ENCODE data around the gene DENND1A.
"Not testable (repeated sequence)": the region's sequence is repeated elsewhere in the genome, so short reads cannot be mapped to it uniquely, and the experiment has no call there.

Gene DENND1A

DNA sequence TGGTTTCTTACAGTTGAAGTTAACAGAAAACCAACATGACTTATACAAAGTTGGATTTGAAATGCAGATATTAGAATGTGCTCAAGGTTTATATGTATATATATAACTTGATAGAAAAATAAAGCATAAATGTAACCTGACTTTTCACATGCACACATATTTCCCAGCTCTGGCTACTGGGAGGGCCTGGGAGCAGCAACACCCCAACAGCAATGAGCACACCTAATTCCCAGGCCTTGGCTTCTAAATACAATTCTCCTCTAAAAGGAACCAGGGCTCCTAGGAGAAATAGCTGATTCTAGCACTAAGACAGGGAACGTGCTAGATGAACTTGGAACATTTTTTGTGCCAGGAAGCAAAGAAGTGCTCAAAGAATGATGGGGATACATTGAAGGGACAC, 42.1 kb downstream of the DENND1A start:
- Histone ChIP-seq H3K9me3 (ENCODE audit: control insufficient read depth, insufficient read depth, low read length) (no peaks in the 10 kb centered on the region), H3K4me3 (ENCODE audit: low read length) (no peak overlapping the region), H3K4me1 (ENCODE audit: control insufficient read depth, insufficient read depth, low read length) (no peaks in the 10 kb centered on the region; the same call in 1 of the 2 replicates), H3K27ac (ENCODE audit: low read length) (no peak overlapping the region), H3K36me3 (ENCODE audit: control insufficient read depth, insufficient read depth, low read length) (no peaks in the 10 kb centered on the region), H3K27me3 (ENCODE audit: control insufficient read depth, insufficient read depth, low read length) (no peaks in the 10 kb centered on the region)
- no CpG with 5 or more reads among the region's 1 CpG for WGBS (ENCODE audit: insufficient coverage, insufficient read length)
- DNase-seq (ENCODE audit: low read depth, low spot score): no peak

DNA sequence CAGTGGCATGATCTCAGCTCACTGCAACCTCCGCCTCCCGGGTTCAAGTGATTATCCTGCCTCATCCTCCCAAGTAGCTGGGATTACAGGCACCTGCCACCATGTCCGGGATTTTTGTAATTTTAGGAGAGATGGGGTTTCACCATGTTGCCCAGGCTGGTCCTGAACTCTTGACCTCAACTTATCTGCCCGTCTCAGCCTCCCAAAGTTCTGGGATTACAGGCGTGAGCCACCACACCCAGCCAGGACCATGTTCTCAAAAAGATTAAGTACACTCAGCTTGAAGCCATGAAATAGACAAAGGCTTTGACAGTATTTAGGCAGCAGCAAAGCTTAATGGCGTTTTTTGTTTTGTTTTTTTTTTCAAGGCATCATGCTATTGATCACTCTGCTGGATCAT, 44.1 kb downstream of the DENND1A start:
- not testable (repeated sequence) for H3K4me1 ChIP-seq (ENCODE audit: control insufficient read depth, insufficient read depth, low read length); H3K4me3 ChIP-seq (ENCODE audit: low read length); DNase-seq (ENCODE audit: low read depth, low spot score); H3K27me3 ChIP-seq (ENCODE audit: control insufficient read depth, insufficient read depth, low read length); H3K36me3 ChIP-seq (ENCODE audit: control insufficient read depth, insufficient read depth, low read length); H3K9me3 ChIP-seq (ENCODE audit: control insufficient read depth, insufficient read depth, low read length); H3K27ac ChIP-seq (ENCODE audit: low read length)
- WGBS (ENCODE audit: insufficient coverage, insufficient read length): no CpG with 5 or more reads among the region's 6 CpGs

DNA sequence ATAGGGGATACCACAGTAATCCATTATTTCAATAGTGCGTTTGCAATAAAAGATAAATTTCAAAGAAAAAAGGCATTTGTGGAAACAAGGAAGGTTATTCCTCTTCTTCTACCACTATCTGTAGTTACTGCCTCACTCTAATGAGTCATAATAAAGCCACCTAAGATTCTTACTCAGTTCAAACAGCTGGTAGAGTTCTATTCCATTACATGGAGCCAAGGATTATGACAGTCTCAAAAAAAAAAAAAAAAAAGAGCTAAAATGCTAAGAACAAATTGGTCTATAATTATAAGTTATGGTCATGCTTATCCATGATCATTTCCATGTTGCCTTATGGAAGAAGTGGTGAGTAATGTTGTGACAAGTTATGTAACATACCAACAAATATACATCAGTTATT, 46.3 kb downstream of the DENND1A start:
- no peak for DNase-seq (ENCODE audit: low read depth, low spot score)
- no peaks in the 10 kb centered on the region for H3K27me3 ChIP-seq (ENCODE audit: control insufficient read depth, insufficient read depth, low read length)
- no CpG with 5 or more reads among the region's 1 CpG for WGBS (ENCODE audit: insufficient coverage, insufficient read length)

DNA sequence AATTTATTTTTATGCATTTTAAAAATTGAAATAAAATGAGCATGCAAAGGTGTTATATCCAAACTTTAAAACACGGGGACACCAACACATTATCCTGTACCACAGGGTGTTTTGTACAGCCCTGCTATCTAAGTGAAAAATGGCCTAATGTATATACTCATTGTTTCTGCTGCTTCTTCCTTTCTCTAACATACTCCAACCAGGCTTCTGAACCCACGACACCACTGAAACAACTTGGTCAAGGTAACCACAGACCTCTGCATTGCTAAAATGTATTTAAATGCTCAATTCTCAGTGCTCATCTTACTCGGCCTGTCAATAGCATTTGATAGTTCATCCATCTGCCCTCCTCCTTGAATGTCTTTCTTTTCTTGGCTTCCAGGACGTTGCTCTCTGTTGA, 48.3 kb downstream of the DENND1A start:
- Histone ChIP-seq H3K4me1 (ENCODE audit: control insufficient read depth, insufficient read depth, low read length) (no peaks in the 10 kb centered on the region), H3K36me3 (ENCODE audit: control insufficient read depth, insufficient read depth, low read length) (no peaks in the 10 kb centered on the region), H3K27me3 (ENCODE audit: control insufficient read depth, insufficient read depth, low read length) (no peaks in the 10 kb centered on the region), H3K9me3 (ENCODE audit: control insufficient read depth, insufficient read depth, low read length) (no peaks in the 10 kb centered on the region), H3K27ac (ENCODE audit: low read length) (no peak overlapping the region), H3K4me3 (ENCODE audit: low read length) (no peak overlapping the region)
- no peak for DNase-seq (ENCODE audit: low read depth, low spot score)
- WGBS (ENCODE audit: insufficient coverage, insufficient read length): no CpG with 5 or more reads among the region's 4 CpGs

More for the DNA sequence above, 46.3 kb downstream of the DENND1A start:
- Histone ChIP-seq H3K9me3 (ENCODE audit: control insufficient read depth, insufficient read depth, low read length) (no peaks in the 10 kb centered on the region), H3K36me3 (ENCODE audit: control insufficient read depth, insufficient read depth, low read length) (no peaks in the 10 kb centered on the region), H3K4me1 (ENCODE audit: control insufficient read depth, insufficient read depth, low read length) (no peaks in the 10 kb centered on the region), H3K4me3 (ENCODE audit: low read length) (no peak overlapping the region), H3K27ac (ENCODE audit: low read length) (no peak overlapping the region)

DNA sequence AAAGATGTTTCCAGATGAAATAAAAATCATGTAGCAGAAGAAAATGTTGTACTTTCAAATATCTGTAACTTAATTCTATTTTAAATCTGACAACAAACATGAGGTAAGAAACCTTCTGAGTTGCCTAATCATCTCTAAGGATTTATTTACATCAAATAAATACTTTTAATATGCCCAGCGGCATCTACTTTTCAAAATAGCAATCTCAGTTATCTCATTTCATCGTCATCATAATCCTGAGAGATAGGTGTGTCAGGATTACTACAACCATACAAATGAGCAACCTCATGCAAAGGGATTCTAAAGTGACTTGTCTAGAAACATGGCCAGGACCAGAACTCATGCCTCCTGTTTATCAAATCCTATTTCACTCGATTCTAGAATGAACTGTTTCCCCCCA, 49.5 kb downstream of the DENND1A start:
- H3K36me3 ChIP-seq (ENCODE audit: control insufficient read depth, insufficient read depth, low read length): no peaks in the 10 kb centered on the region
- H3K27ac ChIP-seq (ENCODE audit: low read length): no peak overlapping the region
- DNase-seq (ENCODE audit: low read depth, low spot score): no peak
- H3K9me3 ChIP-seq (ENCODE audit: control insufficient read depth, insufficient read depth, low read length): no peaks in the 10 kb centered on the region
- no peaks in the 10 kb centered on the region for H3K27me3 ChIP-seq (ENCODE audit: control insufficient read depth, insufficient read depth, low read length)
- 100% methylated on average over 1 of the region's 3 CpGs for WGBS (ENCODE audit: insufficient coverage, insufficient read length)
- H3K4me1 ChIP-seq (ENCODE audit: control insufficient read depth, insufficient read depth, low read length): no peaks in the 10 kb centered on the region
- H3K4me3 ChIP-seq (ENCODE audit: low read length): no peak overlapping the region

DNA sequence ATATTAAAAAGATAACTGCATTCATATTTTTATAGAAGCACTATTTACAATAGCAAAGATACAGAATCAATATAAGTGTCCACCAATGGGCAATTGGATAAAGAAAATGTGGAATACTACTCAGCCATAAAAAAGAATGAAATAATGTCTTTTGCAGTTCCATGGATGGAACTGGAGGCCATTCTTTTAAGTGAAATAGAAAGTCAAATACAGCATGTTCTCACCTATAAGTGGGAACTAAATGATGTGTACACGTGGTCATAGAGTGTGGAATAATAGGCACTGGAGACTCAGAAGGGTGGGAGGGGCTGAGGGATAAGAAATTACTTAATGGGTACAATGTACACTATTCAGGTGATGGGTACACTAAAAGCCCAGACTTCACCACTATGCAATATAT, 53.2 kb downstream of the DENND1A start:
- Histone ChIP-seq H3K27me3 (ENCODE audit: control insufficient read depth, insufficient read depth, low read length) (no peaks in the 10 kb centered on the region), H3K4me3 (ENCODE audit: low read length) (no peak overlapping the region), H3K4me1 (ENCODE audit: control insufficient read depth, insufficient read depth, low read length) (no peaks in the 10 kb centered on the region), H3K27ac (ENCODE audit: low read length) (no peak overlapping the region), H3K9me3 (ENCODE audit: control insufficient read depth, insufficient read depth, low read length) (no peaks in the 10 kb centered on the region), H3K36me3 (ENCODE audit: control insufficient read depth, insufficient read depth, low read length) (no peaks in the 10 kb centered on the region)
- DNase-seq (ENCODE audit: low read depth, low spot score): no peak
- no CpG with 5 or more reads among the region's 1 CpG for WGBS (ENCODE audit: insufficient coverage, insufficient read length)

DNA sequence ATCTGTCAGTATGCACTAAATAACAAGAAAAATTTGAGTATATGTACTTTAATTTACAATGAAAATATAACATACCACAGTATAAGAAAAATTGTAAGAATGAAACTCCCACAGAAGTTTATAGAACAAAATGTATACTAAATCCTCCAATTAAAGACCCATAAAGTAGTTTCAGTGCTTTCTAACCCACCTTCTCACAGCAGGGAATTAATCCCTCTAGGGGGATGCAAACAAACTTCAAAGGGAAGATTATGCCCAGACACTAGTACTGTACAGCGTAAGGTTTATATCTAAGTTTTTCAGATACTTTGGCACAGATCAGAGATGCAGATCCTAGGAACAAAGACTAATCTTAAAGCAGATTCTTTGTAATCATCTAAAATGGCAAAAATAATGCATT, 57.2 kb downstream of the DENND1A start:
- H3K27ac ChIP-seq (ENCODE audit: low read length): no peak overlapping the region
- no peaks in the 10 kb centered on the region for H3K27me3 ChIP-seq (ENCODE audit: control insufficient read depth, insufficient read depth, low read length)
- no peak for DNase-seq (ENCODE audit: low read depth, low spot score)
- H3K4me3 ChIP-seq (ENCODE audit: low read length): no peak overlapping the region
- no peaks in the 10 kb centered on the region for H3K36me3 ChIP-seq (ENCODE audit: control insufficient read depth, insufficient read depth, low read length)
- no CpG with 5 or more reads among the region's 1 CpG for WGBS (ENCODE audit: insufficient coverage, insufficient read length)
- no peaks in the 10 kb centered on the region for H3K4me1 ChIP-seq (ENCODE audit: control insufficient read depth, insufficient read depth, low read length)
- H3K9me3 ChIP-seq (ENCODE audit: control insufficient read depth, insufficient read depth, low read length): no peaks in the 10 kb centered on the region

DNA sequence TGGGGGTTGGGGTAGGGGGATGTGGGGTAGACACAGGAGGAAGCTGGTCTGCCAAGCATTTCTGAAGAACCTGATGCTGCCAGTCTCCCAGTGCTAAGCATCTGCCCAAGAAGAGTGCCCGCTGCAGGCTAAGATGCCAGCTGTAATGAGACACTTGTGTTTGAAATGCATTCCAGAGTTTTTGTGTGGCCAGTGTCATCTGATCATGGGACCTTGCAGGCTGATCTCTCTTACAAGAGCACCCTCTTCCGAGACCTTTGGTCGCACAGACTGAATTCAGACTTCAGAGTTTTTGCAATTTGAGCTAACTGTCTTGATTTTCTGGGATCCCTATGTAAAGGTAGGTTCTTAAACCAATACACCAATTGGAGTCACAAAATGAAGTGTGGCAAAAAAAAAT, 58.1 kb downstream of the DENND1A start:
- Histone ChIP-seq H3K36me3 (ENCODE audit: control insufficient read depth, insufficient read depth, low read length) (no peaks in the 10 kb centered on the region), H3K4me1 (ENCODE audit: control insufficient read depth, insufficient read depth, low read length) (no peaks in the 10 kb centered on the region), H3K27me3 (ENCODE audit: control insufficient read depth, insufficient read depth, low read length) (no peaks in the 10 kb centered on the region), H3K9me3 (ENCODE audit: control insufficient read depth, insufficient read depth, low read length) (no peaks in the 10 kb centered on the region), H3K27ac (ENCODE audit: low read length) (no peak overlapping the region), H3K4me3 (ENCODE audit: low read length) (no peak overlapping the region)
- no CpG with 5 or more reads among the region's 3 CpGs for WGBS (ENCODE audit: insufficient coverage, insufficient read length)
- DNase-seq (ENCODE audit: low read depth, low spot score): no peak

DNA sequence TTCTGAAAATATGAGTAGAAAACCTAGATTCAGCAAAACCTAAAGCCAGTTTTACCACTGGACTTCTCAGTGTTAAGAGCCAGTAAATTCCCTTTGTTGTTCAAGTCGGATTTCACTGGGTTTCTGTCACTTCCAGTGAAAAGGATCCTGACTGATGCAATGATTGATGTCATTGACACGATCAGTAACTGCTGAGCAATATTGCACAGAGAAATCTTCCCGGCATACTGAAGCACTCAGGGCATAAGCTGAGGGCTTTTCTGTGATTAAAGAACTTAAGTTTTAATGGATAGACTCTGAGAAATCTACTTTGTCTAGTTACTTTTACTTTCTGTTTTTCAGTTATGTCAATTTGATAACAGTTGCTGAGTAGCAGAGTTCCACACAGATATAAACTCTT, 61.9 kb downstream of the DENND1A start:
- no peak for DNase-seq (ENCODE audit: low read depth, low spot score)
- H3K4me3 ChIP-seq (ENCODE audit: low read length): no peak overlapping the region
- WGBS (ENCODE audit: insufficient coverage, insufficient read length): no CpG with 5 or more reads among the region's 3 CpGs
- peaks cover 5% of the 10 kb centered on the region; the same call in 1 of the 2 replicates for H3K4me1 ChIP-seq (ENCODE audit: control insufficient read depth, insufficient read depth, low read length)
- no peaks in the 10 kb centered on the region for H3K9me3 ChIP-seq (ENCODE audit: control insufficient read depth, insufficient read depth, low read length)
- no peaks in the 10 kb centered on the region; the same call in 1 of the 2 replicates for H3K27me3 ChIP-seq (ENCODE audit: control insufficient read depth, insufficient read depth, low read length)
- no peak overlapping the region for H3K27ac ChIP-seq (ENCODE audit: low read length)
- H3K36me3 ChIP-seq (ENCODE audit: control insufficient read depth, insufficient read depth, low read length): no peaks in the 10 kb centered on the region

DNA sequence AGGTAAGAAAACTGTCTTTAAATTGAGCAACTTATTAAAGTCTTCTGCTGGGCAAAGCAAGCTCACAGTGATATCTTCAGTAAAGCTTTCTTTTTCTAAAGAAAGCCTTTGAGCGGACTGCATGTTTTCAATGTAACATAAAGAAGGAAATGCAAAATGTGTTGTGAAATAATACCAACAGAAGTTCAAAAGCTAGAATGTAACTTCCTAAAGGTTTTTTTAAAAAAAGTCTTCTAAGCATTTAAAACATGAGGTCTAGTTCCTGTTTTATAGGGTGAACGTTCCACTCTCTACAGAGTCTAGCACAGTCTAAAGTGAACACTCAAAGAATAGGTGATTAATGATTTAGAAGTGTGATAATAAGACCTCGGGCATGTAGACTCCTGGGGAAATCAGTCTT, 62.9 kb downstream of the DENND1A start:
- peaks cover 2% of the 10 kb centered on the region; the same call in 1 of the 2 replicates for H3K27me3 ChIP-seq (ENCODE audit: control insufficient read depth, insufficient read depth, low read length)
- H3K4me1 ChIP-seq (ENCODE audit: control insufficient read depth, insufficient read depth, low read length): peaks cover 5% of the 10 kb centered on the region; the same call in 1 of the 2 replicates
- H3K36me3 ChIP-seq (ENCODE audit: control insufficient read depth, insufficient read depth, low read length): no peaks in the 10 kb centered on the region
- no CpG with 5 or more reads among the region's 3 CpGs for WGBS (ENCODE audit: insufficient coverage, insufficient read length)
- DNase-seq (ENCODE audit: low read depth, low spot score): no peak
- H3K4me3 ChIP-seq (ENCODE audit: low read length): no peak overlapping the region
- no peaks in the 10 kb centered on the region for H3K9me3 ChIP-seq (ENCODE audit: control insufficient read depth, insufficient read depth, low read length)
- H3K27ac ChIP-seq (ENCODE audit: low read length): no peak overlapping the region

DNA sequence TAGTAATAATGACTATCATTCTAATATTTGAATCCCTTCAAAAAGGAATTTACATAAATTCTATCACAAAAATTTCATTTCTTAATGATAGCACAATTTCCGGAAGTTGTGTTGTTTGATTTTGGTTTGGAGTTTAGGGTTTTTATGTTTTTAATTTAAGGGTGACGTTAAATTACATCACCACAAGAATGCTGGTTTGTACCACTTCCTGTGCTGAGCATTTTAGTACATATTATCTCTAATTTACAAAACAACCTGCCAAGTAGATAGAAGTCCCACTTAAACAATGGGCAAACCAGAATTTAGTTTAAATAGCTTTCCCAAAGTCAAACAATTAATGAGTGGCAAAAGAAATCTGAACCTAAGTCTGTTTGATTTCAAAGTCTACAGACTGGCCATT, 63.4 kb downstream of the DENND1A start:
- Histone ChIP-seq H3K27ac (ENCODE audit: low read length) (no peak overlapping the region), H3K9me3 (ENCODE audit: control insufficient read depth, insufficient read depth, low read length) (no peaks in the 10 kb centered on the region), H3K4me1 (ENCODE audit: control insufficient read depth, insufficient read depth, low read length) (peaks cover 5% of the 10 kb centered on the region; the same call in 1 of the 2 replicates), H3K36me3 (ENCODE audit: control insufficient read depth, insufficient read depth, low read length) (no peaks in the 10 kb centered on the region), H3K4me3 (ENCODE audit: low read length) (no peak overlapping the region), H3K27me3 (ENCODE audit: control insufficient read depth, insufficient read depth, low read length) (peaks cover 2% of the 10 kb centered on the region; the same call in 1 of the 2 replicates)
- DNase-seq (ENCODE audit: low read depth, low spot score): no peak
- WGBS (ENCODE audit: insufficient coverage, insufficient read length): 100% methylated on average over 2 of the region's 2 CpGs

All from iPS DF 6.9 (cell line).